ENCODE measurements around the gene SHLD2. TPM values are rescaled to one million over a fixed set of nuclear protein-coding genes. Genes with fewer than 3 reads are reported as not detected.
A peak's percentile ranks its signal among the peaks of the same experiment; 100 is the strongest.

Gene SHLD2
- total and polyA plus RNA-seq, 2 of the 13 experiments (the other 11 are each of a cell fraction or from before 2014, with no cell fraction given): 25.7 to 53.7 TPM

GRCh38 chr10:87094373-87095235 is at the start of gene SHLD2, which contains the start of gene GLUD1 (continued):
- TF ChIP-seq THRA (CRISPR knock-in tag; IDR thresholded peaks at IDR 0.05; ENCODE audit: borderline replicate concordance) (no peak), RFX5 (IDR thresholded peaks at IDR 0.05; ENCODE audit: low read depth, low read length) (no peak), ZNF879 (CRISPR knock-in tag; IDR thresholded peaks at IDR 0.05) (no peak), BRD4 (CRISPR knock-in tag; IDR thresholded peaks at IDR 0.05) (no peak), NCOA5 (CRISPR knock-in tag; IDR thresholded peaks at IDR 0.05) (no peak), NR1H2 (CRISPR knock-in tag; IDR thresholded peaks at IDR 0.05; ENCODE audit: borderline replicate concordance, low read depth) (no peak), RBFOX2 (IDR thresholded peaks at IDR 0.05; ENCODE audit: low read depth, low read length) (peak; percentile 87), TGIF2 (CRISPR knock-in tag; IDR thresholded peaks at IDR 0.05) (no peak), HIC2 (CRISPR knock-in tag; IDR thresholded peaks at IDR 0.05; ENCODE audit: low read depth) (no peak), DZIP1 (CRISPR knock-in tag; IDR thresholded peaks at IDR 0.05) (no peak), ZBTB42 (CRISPR knock-in tag; IDR thresholded peaks at IDR 0.05) (no peak), ZNF350 (CRISPR knock-in tag; IDR thresholded peaks at IDR 0.05; ENCODE audit: borderline replicate concordance, low read depth) (no peak), KDM5B (CRISPR knock-in tag; IDR thresholded peaks at IDR 0.05; ENCODE audit: borderline replicate concordance) (no peak; the same call in none of the 2 replicates), ZZZ3 (CRISPR knock-in tag; IDR thresholded peaks at IDR 0.05; ENCODE audit: borderline replicate concordance) (no peak; the same call in 1 of the 2 replicates), ZBTB14 (CRISPR knock-in tag; IDR thresholded peaks at IDR 0.05) (peak; percentile 51; the same call in 1 of the 2 replicates), ZFAT (CRISPR knock-in tag; conservative IDR thresholded peaks at IDR 0.05) (no peak), ELF4 (CRISPR knock-in tag; IDR thresholded peaks at IDR 0.05; ENCODE audit: borderline replicate concordance) (peak; percentile 56; the same call in 1 of the 2 replicates), ZSCAN22 (CRISPR knock-in tag; IDR thresholded peaks at IDR 0.05) (no peak), BATF2 (CRISPR knock-in tag; IDR thresholded peaks at IDR 0.05) (0 out of 2 replicates have a peak, but pooled peaks have one; percentile 34), ZNF253 (CRISPR knock-in tag; IDR thresholded peaks at IDR 0.05; ENCODE audit: borderline replicate concordance) (no peak), ADNP (CRISPR knock-in tag; IDR thresholded peaks at IDR 0.05) (no peak), AHR (CRISPR knock-in tag; IDR thresholded peaks at IDR 0.05) (no peak)
